GM21825 (cell line): ENCODE results near the gene HEBP1.

ENCODE experiments used
- ATAC-seq: cut with Tn5 transposase; IDR thresholded peaks from one replicate; pipeline ENCODE4 v1.9.1; 2021; ENCODE audit warnings: mild to moderate bottlenecking, moderate library complexity; ENCODE audit not compliant: unreplicated experiment

Gene HEBP1

GRCh38 chr12:12954878-12955625, 45.0 kb downstream of the HEBP1 start:
- no peak for ATAC-seq

- ATAC-seq: no peak
These were observed 45.7 kb downstream of the HEBP1 start for GRCh38 chr12:12954356-12954755.

GRCh38 chr12:12952036-12952435, 48.0 kb downstream of the HEBP1 start, which contains the start of gene GPRC5D:
Gene GPRC5D, minus strand, starts transcription at chr12:12952170. Its CDS starts 1,786 bp downstream, at chr12:12950384.
- ATAC-seq: no peak

- ATAC-seq: no peak
These were observed 48.6 kb downstream of the HEBP1 start for GRCh38 chr12:12951504-12951903.

- no peak for ATAC-seq
These were observed 52.2 kb downstream of the HEBP1 start for GRCh38 chr12:12947902-12948301.

GRCh38 chr12:12946686-12947355, 53.2 kb downstream of the HEBP1 start:
- no peak for ATAC-seq

- no peak for ATAC-seq
These were observed 54.5 kb downstream of the HEBP1 start for GRCh38 chr12:12945591-12945990.

- no peak for ATAC-seq
These were observed 56.3 kb downstream of the HEBP1 start for GRCh38 chr12:12943586-12944260.

GRCh38 chr12:12941450-12942350, 58.4 kb downstream of the HEBP1 start:
- no peak for ATAC-seq

GRCh38 chr12:12939888-12940287, 60.2 kb downstream of the HEBP1 start:
- no peak for ATAC-seq

GRCh38 chr12:12938541-12938940, 61.5 kb downstream of the HEBP1 start:
- ATAC-seq: no peak

- ATAC-seq: no peak
These were observed 63.0 kb downstream of the HEBP1 start for GRCh38 chr12:12936983-12937491.

- no peak for ATAC-seq
These were observed 65.5 kb downstream of the HEBP1 start for GRCh38 chr12:12934556-12934955.

- ATAC-seq: no peak
These were observed 66.3 kb downstream of the HEBP1 start for GRCh38 chr12:12933742-12934141.

- ATAC-seq: no peak
These were observed 69.3 kb downstream of the HEBP1 start for GRCh38 chr12:12930633-12931219.

GRCh38 chr12:12929696-12930095, 70.4 kb downstream of the HEBP1 start:
- no peak for ATAC-seq

GRCh38 chr12:12927211-12928079, 72.6 kb downstream of the HEBP1 start:
- ATAC-seq: no peak

GRCh38 chr12:12926571-12927071, 73.4 kb downstream of the HEBP1 start:
- ATAC-seq: no peak

GRCh38 chr12:12925388-12925787, 74.7 kb downstream of the HEBP1 start:
- ATAC-seq: no peak
